Measurements from ENCODE around the gene ZNF507. TPM values are rescaled to one million over a fixed set of nuclear protein-coding genes. Genes with fewer than 3 reads are reported as not detected.

The ZNF507 gene
- total RNA-seq, 1 experiment from 2014 or later = 31.1 TPM

DNA sequence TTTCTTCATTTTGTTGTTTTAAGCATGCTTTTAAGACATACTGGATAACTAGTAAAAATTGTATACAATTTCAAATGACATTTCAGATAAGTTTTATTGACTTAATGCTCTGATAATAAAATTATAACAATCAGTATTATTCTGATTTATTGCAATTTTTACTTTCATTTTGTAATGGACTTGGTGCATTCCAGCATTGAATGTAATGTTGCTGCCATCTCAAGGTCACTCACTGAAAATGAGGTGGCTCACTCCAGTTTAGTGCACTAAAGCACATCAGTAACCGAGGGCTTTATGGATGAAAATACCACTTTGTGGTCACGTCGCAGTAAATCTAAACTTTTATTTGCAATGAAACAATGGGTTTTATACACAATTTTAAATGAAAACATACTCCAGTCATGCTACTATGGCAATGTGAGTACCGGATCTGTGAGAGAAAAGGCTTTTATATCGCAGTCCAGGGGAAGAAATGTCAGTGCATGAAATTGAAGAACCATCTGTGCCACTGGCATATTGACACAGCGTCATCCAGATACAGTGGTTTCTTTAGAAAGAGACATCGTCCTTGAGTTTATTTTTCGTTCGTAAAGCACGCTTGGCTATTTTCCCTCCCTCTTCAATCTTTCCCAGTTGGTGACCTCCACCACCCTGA lies 20.7 kb upstream of the ZNF507 start:
- H3K9me3 Mint-ChIP-seq = no peaks in the 10 kb centered on the region
- Histone ChIP-seq H3K27me3 (ENCODE audit: insufficient read depth, low read length) (no peaks in the 10 kb centered on the region), H3K56ac (ENCODE audit: insufficient read length, low read depth, low read length) (no peak overlapping the region), H3K79me2 (ENCODE audit: insufficient read depth, low read length) (no peaks in the 10 kb centered on the region), H2AK5ac (ENCODE audit: insufficient read length, low read length) (no peak overlapping the region), H2AFZ (ENCODE audit: low read length) (no peak overlapping the region), H4K5ac (ENCODE audit: insufficient read length, low read depth, low read length) (no peak overlapping the region), H2BK120ac (ENCODE audit: low read depth, low read length, poor library complexity, severe bottlenecking) (no peak overlapping the region), H2BK20ac (ENCODE audit: low read depth, low read length, poor library complexity, severe bottlenecking) (no peak overlapping the region), H4K20me1 (ENCODE audit: control insufficient read depth, insufficient read depth, insufficient read length) (no peaks in the 10 kb centered on the region), H2BK15ac (ENCODE audit: low read depth, low read length) (no peak overlapping the region), H3K18ac (ENCODE audit: insufficient read length, low read depth, low read length) (no peak overlapping the region), H3K4me2 (ENCODE audit: insufficient read depth, insufficient read length, low read length) (no peak overlapping the region), H4K91ac (ENCODE audit: insufficient read length, low read depth, low read length) (no peak overlapping the region), H3K9me3 (ENCODE audit: control insufficient read depth, low read depth, low read length) (no peaks in the 10 kb centered on the region), H3K4ac (ENCODE audit: low read depth, low read length) (no peak overlapping the region), H3K27ac (ENCODE audit: insufficient read length, low read depth, low read length) (no peak overlapping the region), H2BK12ac (ENCODE audit: insufficient read length, low read depth, low read length) (no peak overlapping the region), H3K14ac (ENCODE audit: insufficient read depth, low read length) (no peak overlapping the region), H3K9ac (ENCODE audit: extremely low read depth, insufficient read length, low read length) (no peak overlapping the region), H3T11ph (ENCODE audit: low read length) (no peak overlapping the region), H3K4me1 (ENCODE audit: insufficient read depth, low read length) (no peaks in the 10 kb centered on the region), H3K79me1 (ENCODE audit: insufficient read depth, low read depth, low read length, poor library complexity, severe bottlenecking) (no peaks in the 10 kb centered on the region), H3K23me2 (ENCODE audit: insufficient read length, low read depth, low read length, poor library complexity, severe bottlenecking) (no peaks in the 10 kb centered on the region), H3K23ac (ENCODE audit: insufficient read length, low read depth, low read length) (no peak overlapping the region), H4K8ac (replicated peaks; ENCODE audit: insufficient read length, low read depth, low read length) (no peak overlapping the region), H2BK5ac (ENCODE audit: insufficient read length, low read length) (no peak overlapping the region)
- H3K4me3 Mint-ChIP-seq = no peak overlapping the region
- WGBS (ENCODE audit: extremely low coverage, insufficient read length, low lambda C conversion rate) = no CpG with 5 or more reads among the region's 10 CpGs
- peaks cover 6% of the 10 kb centered on the region in 2 experiments for H3K4me1 Mint-ChIP-seq
- DNase-seq = no peak
- TF ChIP-seq, protein P1, sequence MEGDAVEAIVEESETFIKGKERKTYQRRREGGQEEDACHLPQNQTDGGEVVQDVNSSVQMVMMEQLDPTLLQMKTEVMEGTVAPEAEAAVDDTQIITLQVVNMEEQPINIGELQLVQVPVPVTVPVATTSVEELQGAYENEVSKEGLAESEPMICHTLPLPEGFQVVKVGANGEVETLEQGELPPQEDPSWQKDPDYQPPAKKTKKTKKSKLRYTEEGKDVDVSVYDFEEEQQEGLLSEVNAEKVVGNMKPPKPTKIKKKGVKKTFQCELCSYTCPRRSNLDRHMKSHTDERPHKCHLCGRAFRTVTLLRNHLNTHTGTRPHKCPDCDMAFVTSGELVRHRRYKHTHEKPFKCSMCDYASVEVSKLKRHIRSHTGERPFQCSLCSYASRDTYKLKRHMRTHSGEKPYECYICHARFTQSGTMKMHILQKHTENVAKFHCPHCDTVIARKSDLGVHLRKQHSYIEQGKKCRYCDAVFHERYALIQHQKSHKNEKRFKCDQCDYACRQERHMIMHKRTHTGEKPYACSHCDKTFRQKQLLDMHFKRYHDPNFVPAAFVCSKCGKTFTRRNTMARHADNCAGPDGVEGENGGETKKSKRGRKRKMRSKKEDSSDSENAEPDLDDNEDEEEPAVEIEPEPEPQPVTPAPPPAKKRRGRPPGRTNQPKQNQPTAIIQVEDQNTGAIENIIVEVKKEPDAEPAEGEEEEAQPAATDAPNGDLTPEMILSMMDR (conservative IDR thresholded peaks at IDR 0.05) = no peak
- peaks cover 2% of the 10 kb centered on the region; the same call in 1 of the 2 replicates for H3K27me3 Mint-ChIP-seq (ENCODE audit: low read depth)
- no peaks in the 10 kb centered on the region for H3K36me3 Mint-ChIP-seq (ENCODE audit: insufficient read depth in 1 of 3, low read depth in 3 of 3)
- no peak overlapping the region for H3K27ac Mint-ChIP-seq

All from H9 (cell line).